Sigmoid colon (tissue), 7 donors: ENCODE data around the gene BNIP2. TPM values are rescaled to one million over a fixed set of nuclear protein-coding genes. Genes with fewer than 3 reads are reported as not detected.

ENCODE experiments used
- DNase-seq: peaks from one replicate; pipeline ENCODE4 v3.0.0-alpha.2; 2019
- H3K27ac ChIP-seq, 4 donors: fragments of 200-600 bp; sonication (generic); one replicate each; pipeline ENCODE4 v1.5.1; 2016 to 2019; ENCODE audit warnings: mild to moderate bottlenecking in 1 of 4
- H3K27me3 ChIP-seq, 3 donors: fragments of 200-600 bp; sonication (generic); one replicate each; pipeline ENCODE4 v1.5.1; 2019; ENCODE audit warnings: mild to moderate bottlenecking in 1 of 3
- H3K36me3 ChIP-seq, 4 donors: fragments of 200-600 bp; sonication (generic); one replicate each; pipeline ENCODE4 v1.5.1; 2016 to 2019
- H3K4me1 ChIP-seq, 4 donors: fragments of 200-600 bp; sonication (generic); one replicate each; pipeline ENCODE4 v1.5.1; 2017 to 2019
- H3K4me3 ChIP-seq, 4 donors: fragments of 200-600 bp; sonication (generic); one replicate each; pipeline ENCODE4 v1.5.1; 2017 to 2019; ENCODE audit warnings: mild to moderate bottlenecking in 2 of 4, moderate library complexity in 1 of 4
- H3K9me3 ChIP-seq, 4 donors: fragments of 200-600 bp in 3 of 4; sonication (generic) in 3 of 4; one replicate each; pipeline versions ENCODE4 v1.5.1 to v1.6.1; 2013 to 2019
- EP300 ChIP-seq, 4 donors: sonication (generic); formaldehyde crosslinking; IDR thresholded peaks; one replicate each; pipeline ENCODE4 v1.6.1; 2017; ENCODE audit warnings: antibody characterized with exemption in 4 of 4
- POLR2A ChIP-seq, 2 donors: fragments of 450-650 bp; IDR thresholded peaks; one replicate each; pipeline ENCODE4 v1.6.1; 2016; ENCODE audit warnings: antibody characterized with exemption in 2 of 2, mild to moderate bottlenecking in 2 of 2, moderate library complexity in 2 of 2
- POLR2AphosphoS5 ChIP-seq, 4 donors: sonication (generic); formaldehyde crosslinking; IDR thresholded peaks; one replicate each; pipeline ENCODE4 v1.6.1; 2017; ENCODE audit warnings: antibody characterized with exemption in 4 of 4
- WGBS, 2 donors: extraction: QIAGEN DNeasy Blood & Tissue Kit; methylation state at CpG; one replicate each; pipeline ENCODE4 v1.1.7; 2013; 5-methylcytosine and 5-hydroxymethylcytosine counted together
- intact Hi-C: fragments of 100-400 bp; cut with DNase I; formaldehyde crosslinking; loops from one replicate; pipeline ENCODE4 v1.15.1; 2023
- polyA plus RNA-seq, 3 donors: library from polyadenylated mRNA; stranded (reverse); fragments of 200-250 nt; gene quantifications; one replicate each; pipeline ENCODE4 v1.2.3, GENCODE V29; 2013
- total RNA-seq, 4 donors: library from RNA; depleted of rRNA; stranded (reverse); fragments of >200 nt; gene quantifications; one replicate each; pipeline ENCODE4 v1.1.0, GENCODE V29; 2016
- TF ChIP-seq, protein P1 (sequence below), 4 experiments: fragments of 450-650 bp in 3 of 4; fragments of 200-600 bp in 1 of 4; IDR thresholded peaks; one replicate each; pipeline ENCODE4 v1.5.1; 2016 to 2019; ENCODE audit warnings: antibody characterized with exemption in 4 of 4, mild to moderate bottlenecking in 3 of 4, moderate library complexity in 2 of 4
- donor health status: healthy with polysubstance abuse.
- donor health status: Bipolar disorder and iron deficiency.
- donor health status: healthy.

BNIP2 gene
- total and polyA plus RNA-seq, 7 donors, result 28.8 to 199 (median 115) TPM

- H3K4me1 ChIP-seq, result no peaks in the 10 kb centered on the region
- no peaks in the 10 kb centered on the region for H3K9me3 ChIP-seq
- no peak overlapping the region for H3K4me3 ChIP-seq
- DNase-seq, result no peak
- H3K27ac ChIP-seq, result no peak overlapping the region
- peaks cover 0 to 8% (median 0%) of the 10 kb centered on the region in 3 donors for H3K27me3 ChIP-seq
- 84 to 86% methylated on average over 7 of the region's 7 CpGs for WGBS, 2 donors
- H3K36me3 ChIP-seq, result no peaks in the 10 kb centered on the region
- TF ChIP-seq EP300 (IDR thresholded peaks at IDR 0.05), result no peak
- TF ChIP-seq POLR2A (IDR thresholded peaks at IDR 0.05), result no peak
- TF ChIP-seq, protein P1, sequence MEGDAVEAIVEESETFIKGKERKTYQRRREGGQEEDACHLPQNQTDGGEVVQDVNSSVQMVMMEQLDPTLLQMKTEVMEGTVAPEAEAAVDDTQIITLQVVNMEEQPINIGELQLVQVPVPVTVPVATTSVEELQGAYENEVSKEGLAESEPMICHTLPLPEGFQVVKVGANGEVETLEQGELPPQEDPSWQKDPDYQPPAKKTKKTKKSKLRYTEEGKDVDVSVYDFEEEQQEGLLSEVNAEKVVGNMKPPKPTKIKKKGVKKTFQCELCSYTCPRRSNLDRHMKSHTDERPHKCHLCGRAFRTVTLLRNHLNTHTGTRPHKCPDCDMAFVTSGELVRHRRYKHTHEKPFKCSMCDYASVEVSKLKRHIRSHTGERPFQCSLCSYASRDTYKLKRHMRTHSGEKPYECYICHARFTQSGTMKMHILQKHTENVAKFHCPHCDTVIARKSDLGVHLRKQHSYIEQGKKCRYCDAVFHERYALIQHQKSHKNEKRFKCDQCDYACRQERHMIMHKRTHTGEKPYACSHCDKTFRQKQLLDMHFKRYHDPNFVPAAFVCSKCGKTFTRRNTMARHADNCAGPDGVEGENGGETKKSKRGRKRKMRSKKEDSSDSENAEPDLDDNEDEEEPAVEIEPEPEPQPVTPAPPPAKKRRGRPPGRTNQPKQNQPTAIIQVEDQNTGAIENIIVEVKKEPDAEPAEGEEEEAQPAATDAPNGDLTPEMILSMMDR (IDR thresholded peaks at IDR 0.05), result no peak
- TF ChIP-seq POLR2AphosphoS5 (IDR thresholded peaks at IDR 0.05), result no peak
- intact Hi-C loops, result loop anchor here (10.0 kb wide), 2 partner anchors 451 to 601 kb away; no protein-coding TSS in a partner anchor
Observed at GRCh38 chr15:59723687-59724346, 34.7 kb upstream of the BNIP2 start.

- no peak for DNase-seq
- Histone ChIP-seq H3K4me1 (no peaks in the 10 kb centered on the region), H3K36me3 (no peaks in the 10 kb centered on the region), H3K4me3 (no peak overlapping the region), H3K27ac (no peak overlapping the region), H3K9me3 (no peaks in the 10 kb centered on the region), H3K27me3 (peaks cover 0 to 8% (median 0%) of the 10 kb centered on the region in 3 donors)
- 73 to 78% methylated on average over 7 of the region's 7 CpGs for WGBS, 2 donors
- TF ChIP-seq POLR2A (IDR thresholded peaks at IDR 0.05), result no peak
- TF ChIP-seq EP300 (IDR thresholded peaks at IDR 0.05), result no peak
- TF ChIP-seq, protein P1 (IDR thresholded peaks at IDR 0.05), result no peak
- TF ChIP-seq POLR2AphosphoS5 (IDR thresholded peaks at IDR 0.05), result no peak
- intact Hi-C loops, result loop anchor here (10.0 kb wide), 2 partner anchors 452 to 602 kb away; no protein-coding TSS in a partner anchor
Observed at GRCh38 chr15:59722476-59722875, 33.4 kb upstream of the BNIP2 start.

DNA sequence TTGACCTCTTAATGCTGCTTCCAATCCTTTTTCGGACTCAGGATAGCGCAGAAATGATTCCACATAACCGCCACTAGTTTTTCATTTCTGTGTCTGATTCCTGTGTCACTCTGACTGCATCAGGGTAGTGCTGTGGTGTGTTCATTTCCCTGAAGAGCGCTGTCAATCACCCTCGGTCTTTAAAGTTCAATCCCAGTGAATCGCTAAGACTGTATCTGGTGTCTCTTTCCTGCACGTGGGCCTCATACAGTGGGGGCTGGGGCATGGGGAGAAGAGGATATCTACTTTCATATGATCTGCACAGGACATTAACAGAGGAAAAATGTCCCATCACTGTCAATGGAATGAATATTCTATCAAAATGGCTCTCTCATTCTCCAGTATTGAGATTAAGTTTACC, 32.9 kb upstream of the BNIP2 start:
- WGBS, 2 donors, result 87 to 89% methylated on average over 7 of the region's 7 CpGs
- no peak overlapping the region for H3K27ac ChIP-seq
- intact Hi-C loops, result loop anchor here (10.0 kb wide), 2 partner anchors 453 to 603 kb away; no protein-coding TSS in a partner anchor

GRCh38 chr15:59721411-59721810, 32.3 kb upstream of the BNIP2 start:
- Histone ChIP-seq H3K36me3 (no peaks in the 10 kb centered on the region), H3K4me1 (no peaks in the 10 kb centered on the region), H3K27ac (no peak overlapping the region), H3K4me3 (no peak overlapping the region), H3K27me3 (peaks cover 0 to 8% (median 0%) of the 10 kb centered on the region in 3 donors), H3K9me3 (peaks cover 0 to 3% (median 0%) of the 10 kb centered on the region in 4 donors)
- intact Hi-C loops, result loop anchor here (10.0 kb wide), 2 partner anchors 453 to 603 kb away; no protein-coding TSS in a partner anchor
- WGBS, 2 donors, result 83 to 89% methylated on average over 2 of the region's 2 CpGs
- no peak for DNase-seq
- TF ChIP-seq POLR2AphosphoS5 (IDR thresholded peaks at IDR 0.05), result no peak
- no peak for TF ChIP-seq POLR2A (IDR thresholded peaks at IDR 0.05)
- TF ChIP-seq EP300 (IDR thresholded peaks at IDR 0.05), result no peak
- TF ChIP-seq, protein P1 (IDR thresholded peaks at IDR 0.05), result no peak

More for the DNA sequence above, 32.9 kb upstream of the BNIP2 start:
- no peaks in the 10 kb centered on the region for H3K9me3 ChIP-seq
- H3K4me3 ChIP-seq, result no peak overlapping the region
- TF ChIP-seq, protein P1 (IDR thresholded peaks at IDR 0.05), result no peak
- H3K4me1 ChIP-seq, result no peaks in the 10 kb centered on the region
- peaks cover 0 to 8% (median 0%) of the 10 kb centered on the region in 3 donors for H3K27me3 ChIP-seq
- DNase-seq, result no peak
- no peaks in the 10 kb centered on the region for H3K36me3 ChIP-seq
